HG03095 (cell line): Measurements from ENCODE around the gene FANCD2OS.
"Not testable (repeated sequence)": the region's sequence is repeated elsewhere in the genome, so short reads cannot be mapped to it uniquely, and the experiment has no call there.

ENCODE experiments used
- ATAC-seq: cut with Tn5 transposase; IDR thresholded peaks from one replicate; pipeline ENCODE4 v1.9.1; 2021; ENCODE audit warnings: moderate library complexity; ENCODE audit not compliant: unreplicated experiment

FANCD2OS gene

DNA sequence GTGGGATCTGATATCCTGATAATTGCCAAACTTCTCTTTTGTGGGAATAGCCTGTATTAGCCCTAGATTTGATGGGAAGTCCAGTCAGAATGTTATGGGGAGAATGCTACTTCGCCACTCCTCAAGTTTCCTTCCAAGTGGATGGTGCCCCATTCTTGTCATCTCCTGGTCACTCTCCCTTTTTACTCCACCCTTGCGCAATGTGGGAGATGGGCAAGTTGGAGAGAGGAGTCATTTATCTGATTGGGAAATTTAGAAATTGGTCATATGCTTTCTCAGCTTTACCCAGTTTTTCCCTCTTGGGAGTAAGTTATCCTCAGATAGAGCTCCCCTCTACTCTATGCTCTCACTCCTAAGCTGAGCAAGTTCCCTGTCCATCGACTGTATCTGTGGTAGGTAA lies 14.4 kb downstream of the FANCD2OS start:
- no peak for ATAC-seq

DNA sequence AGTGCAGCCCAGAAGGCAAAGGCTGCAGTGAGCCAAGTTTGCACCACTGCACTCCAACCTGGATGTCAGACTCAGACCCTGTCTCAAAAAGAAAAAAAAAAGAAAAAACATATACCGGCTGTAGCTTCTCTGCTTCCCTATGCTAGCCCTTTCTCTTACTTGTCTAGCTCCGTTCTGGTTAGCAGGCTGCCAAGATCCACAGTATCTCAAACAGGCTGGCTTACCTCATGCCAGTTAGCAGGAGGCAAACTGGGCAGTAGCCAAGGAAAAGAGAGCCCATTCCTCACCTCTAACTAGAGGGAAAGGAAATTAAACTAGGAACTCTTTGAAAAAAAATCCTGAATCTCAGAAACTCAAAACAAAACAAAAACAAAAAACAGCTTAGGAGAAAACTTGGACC lies 16.7 kb downstream of the FANCD2OS start:
- not testable (repeated sequence) for ATAC-seq

GRCh38 chr3:10090774-10091173 lies 17.3 kb downstream of the FANCD2OS start:
- not testable (repeated sequence) for ATAC-seq

- ATAC-seq = no peak
These were observed 17.9 kb downstream of the FANCD2OS start for GRCh38 chr3:10090179-10090578.

- ATAC-seq = no peak
These were observed 19.8 kb downstream of the FANCD2OS start for GRCh38 chr3:10088256-10088655.

DNA sequence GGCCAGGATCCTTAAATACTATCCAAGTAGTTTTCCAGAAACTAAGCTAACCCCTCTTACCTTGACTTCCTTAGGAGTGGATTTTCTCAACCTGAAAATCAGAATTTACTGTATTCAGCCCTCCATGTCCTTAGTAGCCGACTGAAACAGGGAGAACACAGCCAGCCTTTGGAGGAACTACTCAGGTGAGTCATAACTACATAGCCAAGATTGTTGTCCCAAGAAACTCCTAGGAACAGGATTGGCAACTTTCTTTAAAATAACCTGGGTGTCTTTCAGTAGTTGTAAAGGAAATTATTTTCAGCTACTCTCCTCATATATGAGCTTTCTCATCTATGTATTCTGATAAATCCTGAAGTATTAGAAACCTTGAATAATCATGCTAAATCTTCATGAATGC lies 22.3 kb downstream of the FANCD2OS start:
- ATAC-seq = no peak

DNA sequence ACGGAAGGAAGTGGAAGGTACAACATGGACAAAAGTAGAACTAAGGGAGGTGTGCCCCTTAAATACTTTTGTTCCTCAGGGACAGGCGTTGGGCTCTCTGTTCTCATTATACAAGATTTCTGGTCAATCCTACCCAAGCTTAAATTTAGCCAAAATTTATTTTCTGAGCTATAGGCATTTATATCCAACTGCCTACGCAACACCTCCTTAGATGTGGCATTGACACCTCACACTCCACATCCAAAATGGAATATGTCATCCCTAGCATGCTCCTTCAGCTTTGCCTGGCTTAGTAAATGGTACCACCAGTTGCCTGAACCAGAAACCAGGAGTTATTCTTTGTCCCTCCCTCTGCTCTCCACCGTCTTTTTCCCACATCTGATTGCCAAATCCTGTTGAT lies 26.2 kb downstream of the FANCD2OS start:
- no peak for ATAC-seq

DNA sequence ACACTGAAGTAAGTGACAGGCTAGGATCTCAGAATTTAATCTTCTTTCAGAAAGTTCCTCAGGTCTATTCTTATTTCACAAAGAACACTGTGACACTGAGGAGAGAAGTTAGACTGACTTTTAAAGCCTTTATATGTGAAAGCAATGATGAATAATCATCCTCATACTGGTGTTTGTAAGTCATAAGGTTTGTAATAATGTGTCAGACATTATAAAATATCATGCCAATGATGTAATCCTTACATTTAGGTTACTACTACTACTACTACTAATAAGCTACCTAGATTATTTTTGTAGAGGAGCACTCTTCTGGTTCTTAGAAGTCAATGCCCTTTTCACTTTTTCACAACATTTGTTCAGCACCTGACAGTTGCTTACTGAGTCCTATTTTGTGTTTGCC lies 33.4 kb downstream of the FANCD2OS start:
- no peak for ATAC-seq

GRCh38 chr3:10070077-10070476 lies 38.0 kb downstream of the FANCD2OS start:
- ATAC-seq = not testable (repeated sequence)

DNA sequence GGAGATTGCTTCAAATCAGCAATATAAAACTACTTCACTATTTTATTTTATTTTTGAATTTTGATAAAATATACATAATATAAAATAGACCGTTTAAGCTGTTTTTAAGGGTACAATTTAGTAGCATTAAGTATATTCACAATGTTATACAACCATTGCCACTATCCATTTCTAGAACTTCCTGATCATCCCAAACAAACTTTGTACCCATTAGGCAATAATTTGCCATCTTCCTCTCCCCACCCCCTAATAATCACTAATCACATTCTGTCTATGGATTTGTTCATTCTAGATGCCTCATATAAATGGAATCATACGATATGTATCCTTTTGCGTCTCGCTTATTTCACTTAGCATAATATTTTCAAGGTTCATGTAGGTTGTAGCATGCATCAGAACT lies 53.0 kb downstream of the FANCD2OS start:
- no peak for ATAC-seq
